ENCODE results near the gene SENP7. TPM values are rescaled to one million over a fixed set of nuclear protein-coding genes. Genes with fewer than 3 reads are reported as not detected.
"Not testable (repeated sequence)": the region's sequence is repeated elsewhere in the genome, so short reads cannot be mapped to it uniquely, and the experiment has no call there.

The SENP7 gene
- total RNA-seq, 4 donors from 2014 or later = 8.8 to 52.5 (median 15.1) TPM

DNA sequence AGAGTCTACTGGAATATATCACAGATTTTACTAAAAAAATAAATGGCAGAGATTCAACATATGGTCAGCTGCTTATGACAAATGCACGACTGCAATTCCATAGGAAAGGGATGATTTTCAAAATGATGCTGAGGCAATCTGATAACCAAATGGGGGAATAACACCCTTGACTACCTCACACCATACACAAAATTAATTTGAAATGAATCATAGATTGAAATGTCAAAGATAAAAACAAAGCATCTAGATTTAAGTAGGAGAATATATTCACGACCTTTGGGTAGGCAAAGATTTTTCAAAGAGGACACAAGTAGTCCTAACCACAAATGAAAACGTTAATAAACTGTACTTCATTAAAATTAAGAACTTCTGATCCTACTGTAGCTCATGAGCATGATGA, 11.2 kb downstream of the SENP7 start:
- ATAC-seq (ENCODE audit: low FRiP score) = no peak
- DNase-seq (ENCODE audit: low spot score) = no peak
- TF ChIP-seq, protein P1, sequence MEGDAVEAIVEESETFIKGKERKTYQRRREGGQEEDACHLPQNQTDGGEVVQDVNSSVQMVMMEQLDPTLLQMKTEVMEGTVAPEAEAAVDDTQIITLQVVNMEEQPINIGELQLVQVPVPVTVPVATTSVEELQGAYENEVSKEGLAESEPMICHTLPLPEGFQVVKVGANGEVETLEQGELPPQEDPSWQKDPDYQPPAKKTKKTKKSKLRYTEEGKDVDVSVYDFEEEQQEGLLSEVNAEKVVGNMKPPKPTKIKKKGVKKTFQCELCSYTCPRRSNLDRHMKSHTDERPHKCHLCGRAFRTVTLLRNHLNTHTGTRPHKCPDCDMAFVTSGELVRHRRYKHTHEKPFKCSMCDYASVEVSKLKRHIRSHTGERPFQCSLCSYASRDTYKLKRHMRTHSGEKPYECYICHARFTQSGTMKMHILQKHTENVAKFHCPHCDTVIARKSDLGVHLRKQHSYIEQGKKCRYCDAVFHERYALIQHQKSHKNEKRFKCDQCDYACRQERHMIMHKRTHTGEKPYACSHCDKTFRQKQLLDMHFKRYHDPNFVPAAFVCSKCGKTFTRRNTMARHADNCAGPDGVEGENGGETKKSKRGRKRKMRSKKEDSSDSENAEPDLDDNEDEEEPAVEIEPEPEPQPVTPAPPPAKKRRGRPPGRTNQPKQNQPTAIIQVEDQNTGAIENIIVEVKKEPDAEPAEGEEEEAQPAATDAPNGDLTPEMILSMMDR (IDR thresholded peaks at IDR 0.05) = no peak

DNA sequence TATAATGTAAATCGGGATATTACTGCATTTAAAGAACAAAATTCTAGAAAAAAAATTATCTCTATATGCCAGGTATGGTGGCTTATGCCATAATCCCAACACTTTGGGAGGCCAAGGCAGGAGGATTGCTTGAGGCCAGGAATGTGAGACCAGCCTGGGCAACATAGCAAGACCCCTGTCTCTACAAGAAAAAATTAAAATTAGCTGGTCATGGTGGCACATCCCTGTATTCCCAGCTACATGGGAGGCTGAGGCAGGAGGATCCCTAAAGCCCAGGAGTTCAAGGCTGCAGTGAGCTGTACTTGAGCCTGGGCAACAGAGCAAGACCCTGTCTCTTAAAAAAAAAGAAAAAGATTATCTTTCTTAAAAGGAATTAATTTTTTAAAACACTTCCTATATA, 12.8 kb downstream of the SENP7 start:
- TF ChIP-seq, protein P1 (IDR thresholded peaks at IDR 0.05) = no peak
- no peak for DNase-seq (ENCODE audit: low spot score)
- no peak for ATAC-seq (ENCODE audit: low FRiP score)

DNA sequence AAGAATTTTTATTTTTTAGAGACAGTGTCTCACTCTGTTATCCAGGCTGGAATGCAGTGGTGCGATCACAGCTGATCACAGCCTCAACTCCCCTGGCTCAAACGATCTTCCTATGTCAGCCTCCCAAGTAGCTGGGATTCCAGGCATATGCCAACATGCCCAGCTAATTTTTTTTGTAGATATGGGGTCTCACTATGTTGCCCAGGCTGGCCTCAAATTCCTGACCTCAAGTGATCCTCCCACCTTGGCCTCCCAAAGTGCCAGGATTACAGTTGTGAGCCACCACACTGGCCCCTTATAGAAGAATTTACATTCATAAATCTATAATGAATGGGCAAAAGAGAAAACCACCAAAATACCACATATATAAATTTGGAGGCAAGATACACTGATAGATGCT, 15.2 kb downstream of the SENP7 start:
- DNase-seq (ENCODE audit: low spot score) (no peak), ATAC-seq (ENCODE audit: low FRiP score) (no peak)
- TF ChIP-seq, protein P1 (IDR thresholded peaks at IDR 0.05) = no peak

DNA sequence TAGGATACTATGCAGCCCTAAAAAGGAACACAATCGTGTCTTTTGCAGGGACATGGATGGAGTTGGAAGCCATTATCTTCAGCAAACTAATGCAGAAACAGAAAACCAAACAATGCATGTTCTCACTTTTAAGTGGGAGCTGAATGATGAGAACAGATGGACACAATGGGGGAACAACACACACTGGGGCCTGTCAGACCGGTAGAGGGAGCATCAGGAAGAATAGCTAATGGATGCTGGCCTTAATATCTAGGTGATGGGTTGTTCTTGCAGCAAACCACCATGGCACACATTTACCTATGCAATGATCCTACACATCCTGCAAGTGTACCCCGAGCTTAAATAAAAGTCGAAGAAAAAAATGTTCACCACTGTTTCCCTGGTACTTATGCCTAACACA, 17.5 kb downstream of the SENP7 start:
- ATAC-seq (ENCODE audit: low FRiP score) (no peak), DNase-seq (ENCODE audit: low spot score) (no peak)
- TF ChIP-seq, protein P1 (IDR thresholded peaks at IDR 0.05) = no peak

DNA sequence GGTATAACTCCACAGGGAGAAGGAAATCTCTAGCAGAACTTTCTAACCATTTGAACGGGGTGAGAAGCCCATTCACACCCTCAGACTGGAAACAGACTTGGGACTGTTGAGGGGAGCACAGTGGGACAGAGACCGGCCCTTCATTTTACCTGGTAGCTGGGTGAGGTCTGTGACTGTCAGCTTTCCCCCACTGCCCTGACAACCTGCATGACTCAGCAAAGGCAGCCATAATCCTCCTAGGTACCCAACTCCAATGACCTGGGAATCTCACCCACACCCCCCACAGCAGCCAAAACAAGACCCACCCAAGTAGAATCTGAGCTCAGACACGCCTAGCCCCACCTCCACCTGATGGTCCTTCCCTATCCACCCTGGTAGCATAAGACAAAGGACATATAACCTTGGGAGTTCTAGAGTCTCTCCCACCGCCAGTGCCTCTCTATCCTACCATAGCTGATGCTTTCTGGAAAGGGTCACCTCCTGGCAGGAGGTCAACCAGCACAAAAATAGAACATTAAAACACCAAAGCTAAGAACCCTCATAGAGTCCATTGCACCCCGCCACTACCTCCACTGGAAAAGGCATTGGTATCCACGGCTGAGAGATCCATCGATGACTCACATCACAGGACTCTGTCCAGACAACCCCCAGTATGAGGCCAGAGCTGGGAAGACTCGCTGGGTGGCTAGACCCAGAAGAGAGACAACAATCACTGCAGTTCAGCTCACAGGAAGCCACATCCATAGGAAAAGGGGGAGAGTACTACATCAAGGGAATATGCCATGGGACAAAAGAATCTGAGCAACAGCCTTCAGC, 28.0 kb downstream of the SENP7 start:
- no peak for ATAC-seq (ENCODE audit: low FRiP score)
- TF ChIP-seq, protein P1 (IDR thresholded peaks at IDR 0.05) = no peak
- no peak for DNase-seq (ENCODE audit: low spot score)

DNA sequence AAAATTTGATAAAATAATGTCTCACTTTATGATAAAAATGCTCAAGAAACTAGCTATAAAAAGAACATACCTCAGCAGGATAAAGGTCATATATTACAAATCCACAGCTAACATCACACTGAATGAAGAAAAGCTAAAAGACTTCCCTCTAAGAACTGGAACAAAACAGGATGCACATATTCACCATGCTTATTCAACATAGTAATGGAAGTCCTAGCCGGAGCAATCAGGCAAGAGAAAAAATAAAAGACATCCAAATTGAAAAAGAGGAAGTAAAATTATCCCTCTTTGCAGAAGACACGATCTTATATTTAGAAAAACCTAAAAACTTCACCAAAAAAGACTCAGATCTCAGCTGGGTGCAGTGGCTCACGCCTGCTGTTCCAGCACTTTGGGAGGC, 34.0 kb downstream of the SENP7 start:
- TF ChIP-seq, protein P1 (IDR thresholded peaks at IDR 0.05) = no peak

DNA sequence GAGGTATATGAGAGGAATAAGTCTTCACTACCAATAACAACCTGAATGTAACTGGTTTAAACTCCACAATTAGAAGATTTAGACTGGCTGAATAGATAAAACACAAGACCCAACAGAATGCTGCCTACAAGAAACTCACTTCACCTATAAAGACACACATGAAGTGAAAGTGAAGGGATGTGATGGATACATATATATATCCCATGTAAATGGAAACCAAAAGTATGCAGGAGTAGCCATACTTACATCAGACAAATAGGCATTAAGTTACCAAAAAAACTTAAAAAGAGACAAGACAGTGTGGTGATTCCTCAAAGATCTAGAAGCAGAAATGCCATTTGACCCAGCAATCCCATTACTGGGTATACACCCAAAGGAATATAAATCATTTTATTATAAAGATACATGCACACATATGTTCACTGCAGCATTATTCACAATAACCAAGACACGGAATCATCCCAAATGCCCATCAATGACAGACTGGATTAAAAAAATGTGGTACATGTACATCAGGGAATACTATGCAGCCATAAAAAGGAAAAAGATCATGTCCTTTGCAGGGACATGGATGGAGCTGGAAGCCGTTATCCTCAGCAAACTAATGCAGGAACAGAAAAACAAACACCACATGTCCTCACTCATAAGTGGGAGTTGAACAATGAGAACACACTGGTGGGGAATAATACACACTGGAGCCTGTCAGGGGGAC, 38.0 kb downstream of the SENP7 start:
- ATAC-seq (ENCODE audit: low FRiP score); DNase-seq (ENCODE audit: low spot score): not testable (repeated sequence)

More for the DNA sequence above, 34.0 kb downstream of the SENP7 start:
- DNase-seq (ENCODE audit: low spot score) = no peak
- no peak for ATAC-seq (ENCODE audit: low FRiP score)

DNA sequence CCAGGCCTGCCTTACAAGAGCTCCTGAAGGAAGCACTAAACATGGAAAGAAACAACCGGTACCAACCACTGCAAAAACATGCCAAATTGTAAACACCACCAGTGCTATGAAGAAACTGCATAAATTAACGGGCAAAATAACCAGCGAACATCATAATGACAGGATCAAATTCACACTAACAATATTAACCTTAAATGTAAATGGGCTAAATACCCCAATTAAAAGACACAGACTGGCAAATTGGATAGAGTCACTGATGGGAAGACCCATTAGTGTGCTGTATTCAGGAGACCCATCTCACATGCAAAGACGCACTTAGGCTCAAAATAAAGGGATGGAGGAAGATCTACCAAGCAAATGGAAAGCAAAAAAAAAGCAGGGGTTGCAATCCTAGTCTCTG, 44.3 kb downstream of the SENP7 start:
- ATAC-seq (ENCODE audit: low FRiP score); DNase-seq (ENCODE audit: low spot score): not testable (repeated sequence)

DNA sequence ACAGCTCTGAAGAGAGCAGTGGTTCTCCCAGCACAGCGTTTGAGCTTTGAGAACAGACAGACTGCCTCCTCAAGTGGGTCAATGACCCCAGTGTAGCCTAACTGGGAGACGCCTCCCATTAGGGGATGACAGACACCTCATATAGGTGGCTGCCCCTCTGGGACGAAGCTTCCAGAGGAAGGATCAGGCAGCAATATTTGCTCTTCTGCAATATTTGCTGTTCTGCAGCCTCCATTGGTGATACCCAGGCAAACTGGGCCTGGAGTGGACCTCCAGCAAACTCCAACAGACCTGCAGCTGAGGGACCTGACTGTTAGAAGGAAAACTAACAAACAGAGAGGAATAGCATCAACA, 45.7 kb downstream of the SENP7 start:
- not testable (repeated sequence) for ATAC-seq (ENCODE audit: low FRiP score); DNase-seq (ENCODE audit: low spot score)
